Activated naive CD8-positive, alpha-beta T cell treated with anti-CD3 and anti-CD28 coated beads, Interleukin-2, amount 50 U/mL, for 24 hours (primary cell): ENCODE data around the gene CFAP221.

Source experiments
- ATAC-seq: fragments of 150-1000 bp; cut with Tn5 transposase; one replicate; pipeline ENCODE4 v1.10.0; 2021
- DNase-seq: peaks from one replicate; pipeline ENCODE4 v3.0.0; 2021
- H3K27ac Mint-ChIP-seq: one replicate; pipeline ENCODE4 v1.8.0; 2021; ENCODE audit warnings: mild to moderate bottlenecking, mixed read lengths
- H3K27me3 Mint-ChIP-seq: one replicate; pipeline ENCODE4 v1.8.0; 2021; ENCODE audit warnings: mixed read lengths
- H3K36me3 Mint-ChIP-seq: one replicate; pipeline ENCODE4 v1.8.0; 2021; ENCODE audit warnings: low read depth, mixed read lengths
- H3K4me1 Mint-ChIP-seq: one replicate; pipeline ENCODE4 v1.8.0; 2021; ENCODE audit warnings: mixed read lengths
- H3K4me3 Mint-ChIP-seq: one replicate; pipeline ENCODE4 v1.8.0; 2021; ENCODE audit warnings: mild to moderate bottlenecking, moderate library complexity, mixed read lengths
- H3K9me3 Mint-ChIP-seq: one replicate; pipeline ENCODE4 v1.8.0; 2021; ENCODE audit warnings: mixed read lengths

The CFAP221 gene

DNA sequence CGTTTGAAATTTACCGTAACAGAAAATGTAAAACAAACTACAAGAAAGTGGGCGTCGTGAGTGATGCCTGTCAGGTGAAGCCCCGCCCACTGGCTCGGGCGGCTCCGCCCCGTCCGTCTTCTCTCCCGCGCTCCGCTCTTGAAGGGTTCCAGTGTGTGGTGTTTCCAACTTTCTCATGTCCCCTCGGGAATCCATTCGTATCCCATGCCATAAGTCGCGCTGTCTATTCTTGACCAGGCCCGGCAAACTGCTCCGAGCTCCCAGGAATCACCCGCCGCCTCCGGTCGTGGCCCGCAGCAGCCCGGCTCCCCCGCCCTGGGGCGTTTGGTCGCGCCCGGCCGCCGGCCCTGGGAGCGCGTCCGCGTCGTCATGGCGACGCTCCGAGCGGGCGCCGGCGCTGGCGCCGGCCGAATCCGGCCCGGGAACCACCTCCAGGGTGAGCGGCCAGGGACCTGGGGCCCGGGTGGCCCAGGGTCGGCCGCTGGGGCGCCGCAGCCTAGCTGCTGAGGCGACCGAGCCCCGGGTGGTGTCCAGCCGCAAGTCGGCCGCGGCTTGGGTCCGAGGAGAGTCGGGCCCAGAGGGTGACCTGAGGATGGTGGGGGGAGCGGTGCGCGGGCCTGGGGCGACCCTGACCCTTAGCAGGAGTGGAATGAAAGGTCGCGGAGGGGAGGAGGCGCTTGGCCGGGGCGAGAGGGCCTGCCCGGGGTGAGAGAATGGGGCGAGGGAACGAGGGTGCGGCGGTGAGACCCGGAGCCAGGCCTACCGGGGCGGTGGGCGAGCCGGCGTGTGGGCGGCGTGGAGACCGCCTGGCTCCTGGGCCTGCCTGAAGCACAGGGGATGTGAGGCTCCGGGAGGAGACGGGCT is at the start of gene CFAP221:
Gene CFAP221, plus strand, starts transcription at position 375 of the 864 bp plus-strand sequence. CDS start 1,683 bp downstream, outside the sequence.
- Mint-ChIP-seq H3K36me3 (no peaks in the 10 kb centered on the region), H3K4me1 (peaks cover 7% of the 10 kb centered on the region), H3K27ac (no peak within 1 kb of the TSS), H3K27me3 (peaks cover 58% of the 10 kb centered on the region), H3K9me3 (no peaks in the 10 kb centered on the region), H3K4me3 (peak within 1 kb of the TSS; percentile 70)
- peak; percentile 79 for ATAC-seq
- peak; percentile 67 for DNase-seq

DNA sequence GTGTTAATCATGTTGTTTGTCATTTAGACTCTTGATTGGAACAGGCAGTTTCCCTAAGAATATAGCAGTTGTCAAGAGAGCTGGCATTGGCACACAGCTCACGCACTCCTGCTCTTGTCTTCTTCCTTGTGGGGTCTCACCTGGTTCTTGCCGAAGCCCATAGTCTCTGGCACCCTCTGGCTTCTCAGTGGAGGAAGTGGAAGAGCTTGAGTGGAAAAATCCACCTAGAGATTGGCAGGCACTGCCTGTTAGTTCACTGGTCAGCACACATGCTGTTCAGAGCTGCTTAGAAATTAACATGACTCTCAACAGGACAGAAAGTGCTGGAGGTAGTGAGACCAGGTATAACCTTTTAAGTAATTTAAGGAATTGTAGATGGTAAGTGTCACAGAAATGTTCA is 48.3 kb upstream of the CFAP221 start:
- no peak overlapping the region for H3K27ac Mint-ChIP-seq
- no peak overlapping the region for H3K4me3 Mint-ChIP-seq
- H3K27me3 Mint-ChIP-seq: peaks cover 25% of the 10 kb centered on the region
- DNase-seq: no peak
- peaks cover 2% of the 10 kb centered on the region for H3K36me3 Mint-ChIP-seq
- no peaks in the 10 kb centered on the region for H3K4me1 Mint-ChIP-seq
- ATAC-seq: no peak
- peaks cover 29% of the 10 kb centered on the region for H3K9me3 Mint-ChIP-seq

DNA sequence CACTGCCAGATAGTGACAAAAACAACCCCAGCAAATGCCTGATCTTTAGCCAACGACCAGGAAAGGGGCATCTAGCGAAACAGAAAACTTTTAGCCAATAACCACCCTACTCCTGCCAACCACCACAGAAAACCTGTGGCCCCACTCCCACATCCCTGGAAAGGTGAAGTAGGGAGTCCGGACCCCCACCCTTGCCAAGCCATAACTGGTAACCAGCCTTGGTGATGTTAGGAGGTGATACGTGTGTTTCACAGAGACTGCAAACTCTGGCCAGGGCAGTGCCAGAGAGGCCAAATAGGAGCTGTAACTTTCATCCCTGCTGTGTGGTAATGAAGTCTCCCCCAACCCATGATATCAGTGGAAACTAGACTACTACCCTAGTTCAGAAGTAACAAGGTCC is 47.6 kb upstream of the CFAP221 start:
- Mint-ChIP-seq H3K4me1 (no peaks in the 10 kb centered on the region), H3K4me3 (no peak overlapping the region), H3K9me3 (peaks cover 34% of the 10 kb centered on the region), H3K36me3 (peaks cover 2% of the 10 kb centered on the region), H3K27me3 (peaks cover 27% of the 10 kb centered on the region), H3K27ac (no peak overlapping the region)
- ATAC-seq: no peak
- no peak for DNase-seq

DNA sequence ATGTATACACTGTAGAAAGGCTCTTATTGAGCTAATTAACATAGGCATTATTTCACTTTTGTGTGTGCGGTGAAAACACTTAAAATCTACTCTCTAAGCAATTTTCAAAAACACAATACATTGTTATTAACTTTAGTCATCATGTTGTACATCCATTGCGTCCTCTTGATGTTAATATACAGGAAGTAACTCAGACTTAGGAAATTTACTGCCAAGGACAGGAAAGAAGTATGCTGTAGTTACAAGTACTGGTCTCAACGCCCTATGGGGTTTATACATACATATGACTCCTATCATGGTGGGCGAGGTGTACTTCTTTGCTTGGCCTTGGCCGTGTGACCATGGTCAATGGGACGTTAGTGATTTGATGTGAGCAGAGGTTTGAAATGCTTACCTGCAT is 35.5 kb upstream of the CFAP221 start:
- H3K27ac Mint-ChIP-seq: no peak overlapping the region
- H3K27me3 Mint-ChIP-seq: peaks cover 11% of the 10 kb centered on the region
- no peak for ATAC-seq
- no peak overlapping the region for H3K4me3 Mint-ChIP-seq
- H3K9me3 Mint-ChIP-seq: peaks cover 5% of the 10 kb centered on the region
- H3K4me1 Mint-ChIP-seq: no peaks in the 10 kb centered on the region
- H3K36me3 Mint-ChIP-seq: no peaks in the 10 kb centered on the region
- DNase-seq: no peak

DNA sequence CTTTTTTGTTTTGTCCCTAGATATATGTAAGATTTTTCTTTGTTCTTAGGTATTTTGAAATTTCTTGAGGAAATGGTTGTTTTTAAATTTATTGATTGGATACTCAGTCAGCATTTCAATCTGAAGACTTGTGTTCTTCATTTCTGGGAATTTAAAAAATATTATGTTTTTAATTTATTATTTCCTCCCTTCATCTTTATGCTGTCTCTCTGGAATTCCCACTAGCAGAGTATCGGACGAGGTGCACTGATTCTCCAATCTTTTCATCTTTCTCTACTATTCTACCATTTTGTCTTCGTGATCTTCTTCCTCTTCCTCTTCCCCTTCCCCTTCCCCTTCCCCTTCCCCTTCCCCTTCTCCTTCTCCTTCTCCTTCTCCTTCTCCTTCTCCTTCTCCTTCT is 32.3 kb upstream of the CFAP221 start:
- H3K4me1 Mint-ChIP-seq: no peaks in the 10 kb centered on the region
- no peaks in the 10 kb centered on the region for H3K9me3 Mint-ChIP-seq
- ATAC-seq (no peak), DNase-seq (no peak)
- no peaks in the 10 kb centered on the region for H3K36me3 Mint-ChIP-seq
- H3K27ac Mint-ChIP-seq: no peak overlapping the region
- no peak overlapping the region for H3K4me3 Mint-ChIP-seq
- peaks cover 28% of the 10 kb centered on the region for H3K27me3 Mint-ChIP-seq

DNA sequence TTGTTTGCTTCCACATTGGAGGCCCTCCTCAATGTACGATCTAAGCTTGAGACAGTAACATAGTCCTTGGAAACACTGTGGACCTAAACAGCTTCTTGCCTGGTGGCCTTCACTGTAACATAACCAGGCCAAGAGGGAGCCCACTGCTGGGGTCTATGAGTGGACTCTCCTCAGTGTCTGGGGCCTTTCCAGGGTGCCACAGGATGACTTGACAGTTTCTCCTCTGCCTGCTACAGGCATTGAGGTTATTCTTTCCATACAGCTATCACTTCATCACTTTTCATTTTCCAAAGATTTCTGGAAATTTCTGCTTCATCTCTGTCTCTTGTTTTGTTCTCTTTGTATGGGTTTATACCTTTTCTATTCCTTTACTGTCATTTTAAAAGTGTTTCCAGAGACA is 31.3 kb upstream of the CFAP221 start:
- Mint-ChIP-seq H3K27ac (no peak overlapping the region), H3K4me1 (peaks cover 1% of the 10 kb centered on the region), H3K36me3 (no peaks in the 10 kb centered on the region), H3K27me3 (peaks cover 31% of the 10 kb centered on the region), H3K4me3 (no peak overlapping the region), H3K9me3 (no peaks in the 10 kb centered on the region)
- DNase-seq: no peak
- no peak for ATAC-seq

DNA sequence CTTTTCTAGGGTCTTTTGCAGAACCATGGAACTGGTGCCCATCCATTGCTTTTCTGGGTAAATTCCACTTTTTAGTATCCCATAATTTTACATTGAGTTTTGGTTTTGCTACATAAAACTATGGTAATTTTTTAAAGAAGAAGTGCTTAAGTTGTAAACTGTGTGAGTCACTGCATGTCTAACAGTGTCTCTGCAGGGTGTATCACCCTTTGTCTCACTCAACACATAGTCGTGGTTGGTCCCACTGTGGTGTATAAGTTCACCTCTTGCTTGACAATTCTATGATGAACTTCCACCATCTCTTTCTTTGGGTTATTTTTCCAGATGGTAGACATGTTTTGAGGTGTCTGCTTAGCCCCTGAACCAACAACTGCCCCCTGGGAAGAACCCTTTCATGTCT is 30.4 kb upstream of the CFAP221 start:
- H3K4me3 Mint-ChIP-seq: no peak overlapping the region
- peaks cover 31% of the 10 kb centered on the region for H3K27me3 Mint-ChIP-seq
- H3K9me3 Mint-ChIP-seq: no peaks in the 10 kb centered on the region
- DNase-seq (no peak), ATAC-seq (no peak)
- H3K4me1 Mint-ChIP-seq: peaks cover 1% of the 10 kb centered on the region
- no peaks in the 10 kb centered on the region for H3K36me3 Mint-ChIP-seq
- no peak overlapping the region for H3K27ac Mint-ChIP-seq

DNA sequence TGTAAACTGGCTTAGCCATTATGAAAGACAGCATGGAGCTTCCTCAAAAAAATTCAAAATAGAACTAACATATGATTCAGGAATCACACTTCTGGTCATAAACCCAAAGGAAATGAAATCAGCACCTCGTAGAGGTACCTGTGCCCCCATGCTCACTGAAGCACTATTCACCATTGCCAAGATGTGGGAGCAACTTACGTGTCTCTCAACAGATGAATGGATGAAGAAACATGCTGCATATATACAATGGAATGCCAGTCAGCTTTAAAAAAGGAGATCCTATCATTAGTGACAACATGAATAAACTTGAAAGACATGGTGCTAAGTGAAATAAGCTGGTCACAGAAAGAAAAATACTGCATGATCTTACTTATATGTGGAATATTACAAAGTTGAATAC is 28.1 kb upstream of the CFAP221 start:
- DNase-seq (no peak), ATAC-seq (no peak)
- peaks cover 28% of the 10 kb centered on the region for H3K27me3 Mint-ChIP-seq
- H3K4me1 Mint-ChIP-seq: peaks cover 1% of the 10 kb centered on the region
- no peak overlapping the region for H3K27ac Mint-ChIP-seq
- no peaks in the 10 kb centered on the region for H3K9me3 Mint-ChIP-seq
- H3K4me3 Mint-ChIP-seq: no peak overlapping the region
- no peaks in the 10 kb centered on the region for H3K36me3 Mint-ChIP-seq

DNA sequence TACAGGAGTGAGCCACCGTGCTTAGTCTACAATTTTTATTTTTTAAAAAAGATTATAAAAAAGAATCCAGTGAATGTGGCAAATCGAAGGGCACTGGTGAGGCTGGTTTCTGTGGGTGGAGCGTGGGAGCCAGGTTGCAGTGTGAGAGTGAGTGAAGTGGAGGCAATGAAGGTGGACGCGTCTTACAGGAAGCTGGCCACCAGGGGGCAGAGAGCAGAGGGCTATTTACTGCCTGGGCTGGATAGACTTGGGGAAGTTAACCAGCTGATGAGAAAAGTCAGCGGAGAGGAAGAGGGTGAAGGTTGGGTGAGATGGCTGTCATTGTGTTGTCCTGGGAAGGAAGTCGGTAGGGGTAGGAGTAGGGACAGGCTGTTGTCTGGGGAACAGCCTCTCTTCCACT is 26.8 kb upstream of the CFAP221 start:
- Mint-ChIP-seq H3K27ac (no peak overlapping the region), H3K4me1 (peaks cover 1% of the 10 kb centered on the region), H3K4me3 (no peak overlapping the region), H3K27me3 (peaks cover 21% of the 10 kb centered on the region), H3K36me3 (no peaks in the 10 kb centered on the region), H3K9me3 (no peaks in the 10 kb centered on the region)
- peak; percentile 54 for DNase-seq
- ATAC-seq: peak; percentile 53

DNA sequence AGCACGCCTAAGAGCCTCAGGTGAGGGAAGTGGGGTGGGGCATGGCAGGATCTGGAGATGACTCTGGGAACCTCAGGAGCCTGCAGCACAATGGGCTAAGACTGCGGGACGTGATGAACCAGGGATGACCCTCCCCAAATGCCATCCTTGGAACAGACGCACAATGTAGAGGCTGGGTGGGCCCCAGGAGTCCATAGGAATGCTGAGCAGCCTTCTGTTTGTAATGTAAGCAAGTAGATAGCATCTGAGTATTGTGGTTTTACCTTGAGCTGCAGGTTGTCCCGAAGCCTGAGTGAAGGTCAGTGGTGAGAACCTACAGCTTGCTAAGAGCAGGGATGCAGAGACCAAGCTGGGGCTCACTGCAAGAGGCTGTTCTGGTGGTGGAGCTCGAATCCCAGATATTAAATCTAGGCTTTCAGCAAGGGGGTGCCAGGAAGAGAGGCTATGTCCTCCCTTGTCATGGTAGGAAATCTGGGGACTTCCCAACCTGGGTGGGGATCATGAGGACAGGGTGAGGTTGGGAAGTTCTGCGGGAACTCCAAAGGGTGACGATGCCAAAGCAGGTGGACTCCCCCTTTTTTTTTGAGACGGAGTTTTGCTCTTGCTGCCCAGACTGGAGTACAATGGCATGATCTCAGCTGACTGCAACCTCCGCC is 25.7 kb upstream of the CFAP221 start:
- DNase-seq (no peak), ATAC-seq (no peak)
- Mint-ChIP-seq H3K27ac (no peak overlapping the region), H3K9me3 (no peaks in the 10 kb centered on the region), H3K4me1 (peaks cover 1% of the 10 kb centered on the region), H3K27me3 (peaks cover 27% of the 10 kb centered on the region), H3K4me3 (no peak overlapping the region), H3K36me3 (no peaks in the 10 kb centered on the region)

DNA sequence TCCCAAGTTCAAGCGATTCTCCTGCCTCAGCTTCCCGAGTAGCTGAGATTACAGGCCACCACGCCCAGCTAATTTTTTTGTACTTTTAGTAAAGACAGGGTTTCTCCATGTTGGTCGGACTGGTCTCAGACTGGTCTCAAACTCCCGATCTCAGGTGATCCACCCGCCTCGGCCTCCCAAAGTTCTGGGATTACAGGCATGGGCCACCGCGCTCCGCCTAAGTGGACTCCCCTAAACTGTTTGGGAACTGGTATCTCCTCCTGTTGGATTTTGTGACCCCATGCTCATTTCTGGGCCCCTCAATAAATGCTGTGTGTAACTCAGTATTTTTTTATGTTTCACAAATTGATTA is 25.2 kb upstream of the CFAP221 start:
- Mint-ChIP-seq H3K9me3 (no peaks in the 10 kb centered on the region), H3K36me3 (no peaks in the 10 kb centered on the region), H3K27ac (no peak overlapping the region), H3K4me3 (no peak overlapping the region), H3K4me1 (peaks cover 1% of the 10 kb centered on the region), H3K27me3 (peaks cover 30% of the 10 kb centered on the region)
- DNase-seq: no peak
- no peak for ATAC-seq

DNA sequence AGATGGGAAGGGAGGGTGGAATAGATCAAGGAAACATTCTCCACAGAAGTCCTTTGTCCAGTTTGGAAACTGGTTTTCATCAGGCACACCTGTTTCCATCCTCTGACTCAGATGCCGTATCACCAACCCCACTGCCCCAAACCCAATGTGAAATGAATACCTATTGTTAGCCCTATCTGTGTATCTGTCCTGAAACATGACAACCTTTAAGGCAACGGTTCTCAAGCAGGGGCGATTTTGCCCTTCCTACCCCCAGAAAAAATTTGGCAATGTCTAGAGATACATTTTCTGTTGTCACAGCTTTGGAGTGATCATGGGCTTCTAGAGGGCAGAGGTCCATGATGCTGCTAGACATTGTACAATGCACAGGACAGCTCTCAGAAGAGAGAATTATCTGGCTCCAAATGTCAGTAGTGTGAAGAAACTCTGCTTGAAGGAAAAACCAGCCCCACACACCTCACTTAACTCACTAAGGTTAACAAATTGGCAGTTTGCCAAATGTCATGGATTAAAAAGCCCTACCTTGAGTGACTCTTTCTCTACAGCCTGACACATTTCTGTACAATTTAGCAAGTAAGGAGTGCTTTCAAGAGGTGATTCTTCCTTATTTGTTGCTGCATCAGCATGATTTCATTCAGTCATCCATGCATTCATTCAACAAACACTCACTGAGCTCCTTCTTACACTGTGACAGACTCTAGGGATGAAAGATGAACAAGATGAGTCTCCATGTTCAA is 23.4 kb upstream of the CFAP221 start:
- DNase-seq (no peak), ATAC-seq (no peak)
- no peak overlapping the region for H3K4me3 Mint-ChIP-seq
- H3K4me1 Mint-ChIP-seq: peaks cover 1% of the 10 kb centered on the region
- H3K36me3 Mint-ChIP-seq: no peaks in the 10 kb centered on the region
- peaks cover 29% of the 10 kb centered on the region for H3K27me3 Mint-ChIP-seq
- H3K9me3 Mint-ChIP-seq: no peaks in the 10 kb centered on the region
- H3K27ac Mint-ChIP-seq: no peak overlapping the region

DNA sequence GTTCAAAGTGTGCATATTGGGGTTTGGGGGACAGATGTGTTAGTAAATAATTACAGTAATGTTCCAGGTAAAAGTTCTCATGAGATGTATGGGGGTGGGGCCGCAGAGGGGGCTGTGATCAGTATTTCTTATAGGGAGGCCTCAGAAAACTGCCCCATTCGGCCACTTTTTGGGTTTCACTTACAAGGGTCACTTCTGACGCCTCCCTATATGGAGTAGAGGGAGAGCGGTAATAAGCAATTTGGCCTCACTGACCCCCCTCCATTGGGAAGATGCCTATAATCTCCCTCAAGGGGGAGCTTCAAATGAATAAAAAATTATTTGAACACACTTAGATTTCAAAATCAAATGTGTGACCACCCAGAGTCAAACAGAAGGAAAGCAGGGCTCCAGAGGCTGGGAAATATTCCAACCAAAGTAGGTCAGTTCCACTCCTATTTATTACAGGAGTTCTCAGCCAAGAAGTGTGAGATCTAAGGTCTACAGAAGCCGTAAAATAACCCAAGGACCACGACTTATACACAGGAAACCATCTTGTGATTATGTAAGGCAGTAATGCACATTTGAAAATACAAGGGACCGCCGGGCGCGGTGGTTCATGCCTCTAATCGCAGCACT is 22.7 kb upstream of the CFAP221 start:
- ATAC-seq (no peak), DNase-seq (no peak)
- Mint-ChIP-seq H3K27me3 (peaks cover 29% of the 10 kb centered on the region), H3K27ac (no peak overlapping the region), H3K9me3 (no peaks in the 10 kb centered on the region), H3K36me3 (no peaks in the 10 kb centered on the region), H3K4me3 (no peak overlapping the region), H3K4me1 (peaks cover 1% of the 10 kb centered on the region)

DNA sequence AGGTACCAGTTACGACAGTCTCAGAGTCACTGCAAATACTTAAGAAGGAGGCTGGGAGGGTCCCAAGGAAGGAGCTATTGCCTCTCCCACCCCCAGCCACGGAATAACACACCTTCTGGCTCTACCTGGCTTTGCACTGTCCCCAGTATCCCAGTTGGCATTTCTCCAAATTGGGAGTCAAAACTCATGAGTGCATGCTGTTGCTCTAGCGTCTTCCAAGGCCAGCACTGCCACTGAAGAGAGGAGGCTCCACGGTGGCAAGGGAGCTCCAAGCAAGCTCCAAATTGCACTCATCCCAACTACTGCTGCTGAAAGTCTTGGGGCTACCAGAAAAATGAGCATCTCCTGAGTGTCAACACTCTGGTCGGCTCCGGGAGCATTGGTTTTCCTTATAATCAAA is 21.6 kb upstream of the CFAP221 start:
- ATAC-seq: no peak
- no peaks in the 10 kb centered on the region for H3K36me3 Mint-ChIP-seq
- DNase-seq: no peak
- no peak overlapping the region for H3K4me3 Mint-ChIP-seq
- H3K27ac Mint-ChIP-seq: no peak overlapping the region
- no peaks in the 10 kb centered on the region for H3K9me3 Mint-ChIP-seq
- peaks cover 32% of the 10 kb centered on the region for H3K27me3 Mint-ChIP-seq
- H3K4me1 Mint-ChIP-seq: no peaks in the 10 kb centered on the region
